HepG2 (cell line): Measurements from ENCODE around the gene HAO2. TPM values are rescaled to one million over a fixed set of nuclear protein-coding genes. Genes with fewer than 3 reads are reported as not detected.

Experiments used
- AKAP8 ChIP-seq: sonication (generic); formaldehyde crosslinking; IDR thresholded peaks from 2 replicates; pipeline ENCODE4 v1.5.1; 2020; ENCODE audit warnings: mild to moderate bottlenecking, missing genetic modification reagents
- CCDC6 ChIP-seq: sonication (generic); formaldehyde crosslinking; IDR thresholded peaks from 2 replicates; pipeline ENCODE4 v1.8.1; 2022; ENCODE audit warnings: mild to moderate bottlenecking, missing genetic modification reagents, moderate library complexity
- ERF ChIP-seq: IDR thresholded peaks from 2 replicates; pipeline ENCODE4 v1.6.1; 2018; ENCODE audit warnings: missing biosample characterization, missing genetic modification reagents
- FOXP1 ChIP-seq, 2 experiments: fragments of 450-650 bp in 1 of 2; IDR thresholded peaks; 2 replicates each; pipeline ENCODE4 v1.6.1; 2017 to 2018; ENCODE audit warnings: antibody characterized with exemption in 1 of 2
- KDM4B ChIP-seq: sonication (generic); formaldehyde crosslinking; IDR thresholded peaks from 2 replicates; pipeline ENCODE4 v1.4.0; 2020; ENCODE audit warnings: missing genetic modification reagents
- THAP11 ChIP-seq: IDR thresholded peaks from 2 replicates; pipeline ENCODE4 v1.6.1; 2016; ENCODE audit warnings: missing biosample characterization, missing genetic modification reagents
- YEATS4 ChIP-seq: sonication (generic); formaldehyde crosslinking; IDR thresholded peaks from 2 replicates; pipeline ENCODE4 v1.4.0; 2020; ENCODE audit warnings: missing genetic modification reagents, borderline replicate concordance
- ZKSCAN5 ChIP-seq: sonication (generic); formaldehyde crosslinking; IDR thresholded peaks from 2 replicates; pipeline ENCODE4 v1.5.1; 2020; ENCODE audit warnings: mild to moderate bottlenecking, missing genetic modification reagents
- ZNF124 ChIP-seq: sonication (generic); formaldehyde crosslinking; IDR thresholded peaks from 2 replicates; pipeline ENCODE4 v1.4.0; 2020; ENCODE audit warnings: missing genetic modification reagents
- ZNF629 ChIP-seq: sonication (generic); formaldehyde crosslinking; conservative IDR thresholded peaks from 2 replicates; pipeline ENCODE4 v1.5.0; 2020; ENCODE audit warnings: missing genetic modification reagents
- ZNF674 ChIP-seq: sonication (generic); formaldehyde crosslinking; IDR thresholded peaks from 2 replicates; pipeline ENCODE4 v1.5.0; 2020; ENCODE audit warnings: low read depth, mild to moderate bottlenecking, missing genetic modification reagents
- ZNF746 ChIP-seq: sonication (generic); formaldehyde crosslinking; IDR thresholded peaks from 2 replicates; pipeline ENCODE4 v1.8.0; 2022; ENCODE audit warnings: mild to moderate bottlenecking, missing genetic modification reagents
- polyA plus RNA-seq, 8 experiments: library from polyadenylated mRNA; depleted of rRNA in 3 of 8; stranded (reverse) in 7 of 8; unstranded in 1 of 8; fragments of >200 nt; fragmentation: Illumina TruSeq in 4 of 8; extraction: Trizol in 4 of 8; gene quantifications; 2 replicates each; pipeline versions ENCODE4 v1.2.1 to v1.2.3, GENCODE V29; 2011 to 2016; ENCODE audit warnings: low read depth in 4 of 8, missing spikeins in 1 of 8, mixed read lengths in 1 of 8; ENCODE audit not compliant: insufficient read depth in 1 of 8
- total RNA-seq, 5 experiments: library from RNA; depleted of rRNA; stranded (reverse); fragments of >200 nt; fragmentation: Illumina TruSeq; extraction: Trizol; gene quantifications; 2 replicates each; pipeline ENCODE4 v1.2.3, GENCODE V29; 2016; ENCODE audit warnings: low read depth in 1 of 5
- TF ChIP-seq, protein P1 (sequence below): sonication (generic); formaldehyde crosslinking; IDR thresholded peaks from 2 replicates; pipeline ENCODE4 v1.4.0; 2020; ENCODE audit warnings: missing genetic modification reagents
- TF ChIP-seq, protein P2 (sequence below): sonication (generic); formaldehyde crosslinking; IDR thresholded peaks from 2 replicates; pipeline ENCODE4 v1.9.0; 2022; ENCODE audit warnings: missing genetic modification reagents, mild to moderate bottlenecking, borderline replicate concordance
- TF ChIP-seq, protein P3 (sequence below): sonication (generic); formaldehyde crosslinking; IDR thresholded peaks from 2 replicates; pipeline ENCODE4 v1.4.0; 2020; ENCODE audit warnings: mild to moderate bottlenecking, missing genetic modification reagents, borderline replicate concordance
- TF ChIP-seq, protein P4 (sequence below): sonication (generic); formaldehyde crosslinking; IDR thresholded peaks from 2 replicates; pipeline ENCODE4 v1.4.0; 2020; ENCODE audit warnings: low read depth, missing genetic modification reagents
- TF ChIP-seq, protein P5 (sequence below): IDR thresholded peaks from 2 replicates; pipeline ENCODE4 v1.6.1; 2016; ENCODE audit warnings: missing compliant biosample characterization, missing genetic modification reagents, borderline replicate concordance

HAO2 gene
- total and polyA plus RNA-seq, 2 of the 13 experiments (the other 11 are each of a cell fraction or from before 2014, with no cell fraction given), result 0.05 to 0.09 TPM

DNA sequence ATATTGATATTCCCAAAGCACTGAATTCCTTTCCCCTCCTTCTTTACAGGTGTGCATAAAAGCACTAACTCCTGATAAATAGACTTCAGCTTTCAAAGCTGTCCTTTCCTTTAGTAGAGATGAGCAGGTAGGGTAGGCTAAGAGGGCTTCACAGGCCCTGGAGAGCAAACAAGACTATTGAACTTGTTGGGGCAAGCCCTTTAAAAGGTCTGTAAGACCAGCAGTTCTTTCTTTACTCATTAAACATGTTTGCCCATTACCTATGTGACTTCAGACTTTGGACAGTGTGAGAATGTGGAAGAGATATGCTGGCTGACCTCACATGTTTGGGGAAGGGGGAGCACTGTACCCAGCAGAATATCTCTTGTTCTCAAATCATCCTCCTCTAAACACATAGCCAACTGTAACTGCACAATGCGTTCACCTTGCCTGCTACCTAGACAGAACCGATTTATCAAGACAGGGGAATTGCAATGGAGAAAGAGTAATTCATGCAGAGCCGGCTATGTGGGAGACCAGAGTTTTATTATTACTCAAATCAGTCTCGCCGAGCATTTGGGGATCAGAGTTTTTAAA lies 27.1 kb upstream of the HAO2 start (continued):
- TF ChIP-seq ZNF124 (CRISPR knock-in tag) (0 out of 2 replicates have a peak, but pooled peaks have one; percentile 57), ZNF629 (CRISPR knock-in tag) (peak; percentile 85), YEATS4 (CRISPR knock-in tag) (peak; percentile 40; the same call in 1 of the 2 replicates), ZKSCAN5 (CRISPR knock-in tag) (no peak), KDM4B (CRISPR knock-in tag) (peak; percentile 87), AKAP8 (CRISPR knock-in tag) (peak; percentile 67; the same call in 1 of the 2 replicates), ERF (CRISPR knock-in tag) (0 out of 2 replicates have a peak, but pooled peaks have one; percentile 42), CCDC6 (CRISPR knock-in tag) (no peak), ZNF674 (CRISPR knock-in tag) (no peak), FOXP1 (IDR thresholded peaks at IDR 0.05) (no peak), FOXP1 (CRISPR knock-in tag; IDR thresholded peaks at IDR 0.05) (peak; percentile 80), ZNF746 (CRISPR knock-in tag) (peak; percentile 67; the same call in 1 of the 2 replicates), THAP11 (CRISPR knock-in tag) (peak; percentile 57; the same call in 1 of the 2 replicates)
- TF ChIP-seq, protein P1, sequence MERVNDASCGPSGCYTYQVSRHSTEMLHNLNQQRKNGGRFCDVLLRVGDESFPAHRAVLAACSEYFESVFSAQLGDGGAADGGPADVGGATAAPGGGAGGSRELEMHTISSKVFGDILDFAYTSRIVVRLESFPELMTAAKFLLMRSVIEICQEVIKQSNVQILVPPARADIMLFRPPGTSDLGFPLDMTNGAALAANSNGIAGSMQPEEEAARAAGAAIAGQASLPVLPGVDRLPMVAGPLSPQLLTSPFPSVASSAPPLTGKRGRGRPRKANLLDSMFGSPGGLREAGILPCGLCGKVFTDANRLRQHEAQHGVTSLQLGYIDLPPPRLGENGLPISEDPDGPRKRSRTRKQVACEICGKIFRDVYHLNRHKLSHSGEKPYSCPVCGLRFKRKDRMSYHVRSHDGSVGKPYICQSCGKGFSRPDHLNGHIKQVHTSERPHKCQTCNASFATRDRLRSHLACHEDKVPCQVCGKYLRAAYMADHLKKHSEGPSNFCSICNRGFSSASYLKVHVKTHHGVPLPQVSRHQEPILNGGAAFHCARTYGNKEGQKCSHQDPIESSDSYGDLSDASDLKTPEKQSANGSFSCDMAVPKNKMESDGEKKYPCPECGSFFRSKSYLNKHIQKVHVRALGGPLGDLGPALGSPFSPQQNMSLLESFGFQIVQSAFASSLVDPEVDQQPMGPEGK (CRISPR knock-in tag), result peak; percentile 82
- TF ChIP-seq, protein P2, sequence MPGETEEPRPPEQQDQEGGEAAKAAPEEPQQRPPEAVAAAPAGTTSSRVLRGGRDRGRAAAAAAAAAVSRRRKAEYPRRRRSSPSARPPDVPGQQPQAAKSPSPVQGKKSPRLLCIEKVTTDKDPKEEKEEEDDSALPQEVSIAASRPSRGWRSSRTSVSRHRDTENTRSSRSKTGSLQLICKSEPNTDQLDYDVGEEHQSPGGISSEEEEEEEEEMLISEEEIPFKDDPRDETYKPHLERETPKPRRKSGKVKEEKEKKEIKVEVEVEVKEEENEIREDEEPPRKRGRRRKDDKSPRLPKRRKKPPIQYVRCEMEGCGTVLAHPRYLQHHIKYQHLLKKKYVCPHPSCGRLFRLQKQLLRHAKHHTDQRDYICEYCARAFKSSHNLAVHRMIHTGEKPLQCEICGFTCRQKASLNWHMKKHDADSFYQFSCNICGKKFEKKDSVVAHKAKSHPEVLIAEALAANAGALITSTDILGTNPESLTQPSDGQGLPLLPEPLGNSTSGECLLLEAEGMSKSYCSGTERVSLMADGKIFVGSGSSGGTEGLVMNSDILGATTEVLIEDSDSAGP (CRISPR knock-in tag), result peak; percentile 49; the same call in 1 of the 2 replicates
- TF ChIP-seq, protein P3, sequence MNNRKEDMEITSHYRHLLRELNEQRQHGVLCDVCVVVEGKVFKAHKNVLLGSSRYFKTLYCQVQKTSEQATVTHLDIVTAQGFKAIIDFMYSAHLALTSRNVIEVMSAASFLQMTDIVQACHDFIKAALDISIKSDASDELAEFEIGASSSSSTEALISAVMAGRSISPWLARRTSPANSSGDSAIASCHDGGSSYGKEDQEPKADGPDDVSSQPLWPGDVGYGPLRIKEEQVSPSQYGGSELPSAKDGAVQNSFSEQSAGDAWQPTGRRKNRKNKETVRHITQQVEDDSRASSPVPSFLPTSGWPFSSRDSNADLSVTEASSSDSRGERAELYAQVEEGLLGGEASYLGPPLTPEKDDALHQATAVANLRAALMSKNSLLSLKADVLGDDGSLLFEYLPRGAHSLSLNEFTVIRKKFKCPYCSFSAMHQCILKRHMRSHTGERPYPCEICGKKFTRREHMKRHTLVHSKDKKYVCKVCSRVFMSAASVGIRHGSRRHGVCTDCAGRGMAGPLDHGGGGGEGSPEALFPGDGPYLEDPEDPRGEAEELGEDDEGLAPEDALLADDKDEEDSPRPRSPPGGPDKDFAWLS, result 0 out of 2 replicates have a peak, but pooled peaks have one; percentile 32
- TF ChIP-seq, protein P4, sequence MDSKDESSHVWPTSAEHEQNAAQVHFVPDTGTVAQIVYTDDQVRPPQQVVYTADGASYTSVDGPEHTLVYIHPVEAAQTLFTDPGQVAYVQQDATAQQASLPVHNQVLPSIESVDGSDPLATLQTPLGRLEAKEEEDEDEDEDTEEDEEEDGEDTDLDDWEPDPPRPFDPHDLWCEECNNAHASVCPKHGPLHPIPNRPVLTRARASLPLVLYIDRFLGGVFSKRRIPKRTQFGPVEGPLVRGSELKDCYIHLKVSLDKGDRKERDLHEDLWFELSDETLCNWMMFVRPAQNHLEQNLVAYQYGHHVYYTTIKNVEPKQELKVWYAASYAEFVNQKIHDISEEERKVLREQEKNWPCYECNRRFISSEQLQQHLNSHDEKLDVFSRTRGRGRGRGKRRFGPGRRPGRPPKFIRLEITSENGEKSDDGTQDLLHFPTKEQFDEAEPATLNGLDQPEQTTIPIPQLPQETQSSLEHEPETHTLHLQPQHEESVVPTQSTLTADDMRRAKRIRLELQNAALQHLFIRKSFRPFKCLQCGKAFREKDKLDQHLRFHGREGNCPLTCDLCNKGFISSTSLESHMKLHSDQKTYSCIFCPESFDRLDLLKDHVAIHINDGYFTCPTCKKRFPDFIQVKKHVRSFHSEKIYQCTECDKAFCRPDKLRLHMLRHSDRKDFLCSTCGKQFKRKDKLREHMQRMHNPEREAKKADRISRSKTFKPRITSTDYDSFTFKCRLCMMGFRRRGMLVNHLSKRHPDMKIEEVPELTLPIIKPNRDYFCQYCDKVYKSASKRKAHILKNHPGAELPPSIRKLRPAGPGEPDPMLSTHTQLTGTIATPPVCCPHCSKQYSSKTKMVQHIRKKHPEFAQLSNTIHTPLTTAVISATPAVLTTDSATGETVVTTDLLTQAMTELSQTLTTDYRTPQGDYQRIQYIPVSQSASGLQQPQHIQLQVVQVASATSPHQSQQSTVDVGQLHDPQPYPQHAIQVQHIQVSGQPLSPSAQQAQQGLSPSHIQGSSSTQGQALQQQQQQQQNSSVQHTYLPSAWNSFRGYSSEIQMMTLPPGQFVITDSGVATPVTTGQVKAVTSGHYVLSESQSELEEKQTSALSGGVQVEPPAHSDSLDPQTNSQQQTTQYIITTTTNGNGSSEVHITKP (CRISPR knock-in tag), result 0 out of 2 replicates have a peak, but pooled peaks have one; percentile 55
- TF ChIP-seq, protein P5, sequence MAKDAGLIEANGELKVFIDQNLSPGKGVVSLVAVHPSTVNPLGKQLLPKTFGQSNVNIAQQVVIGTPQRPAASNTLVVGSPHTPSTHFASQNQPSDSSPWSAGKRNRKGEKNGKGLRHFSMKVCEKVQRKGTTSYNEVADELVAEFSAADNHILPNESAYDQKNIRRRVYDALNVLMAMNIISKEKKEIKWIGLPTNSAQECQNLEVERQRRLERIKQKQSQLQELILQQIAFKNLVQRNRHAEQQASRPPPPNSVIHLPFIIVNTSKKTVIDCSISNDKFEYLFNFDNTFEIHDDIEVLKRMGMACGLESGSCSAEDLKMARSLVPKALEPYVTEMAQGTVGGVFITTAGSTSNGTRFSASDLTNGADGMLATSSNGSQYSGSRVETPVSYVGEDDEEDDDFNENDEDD, result peak; percentile 31; the same call in 1 of the 2 replicates
